Common myeloid progenitor, CD34-positive (primary cell): ENCODE measurements around the gene SH2B3.

Source experiments
- CTCF ChIA-PET: fragments of 350-600 bp; sonication (Branson Sonifier 250); formaldehyde crosslinking; loops from one replicate; lab custom pipeline; 2021; ENCODE audit warnings: antibody characterized with exemption; lab: Charles Lee
- POLR2A ChIA-PET: fragments of 350-600 bp; sonication (Branson Sonifier 250); formaldehyde crosslinking; loops from one replicate; lab custom pipeline; 2021; ENCODE audit warnings: antibody characterized with exemption; lab: Charles Lee
- DNase-seq, 3 donors: peaks; one replicate each; pipeline versions ENCODE4 v3.0.0 to v3.0.0-alpha.2; 2013
- H3K27ac ChIP-seq, 2 experiments: 1 replicate in 1 of 2; 2 replicates in 1 of 2; pipeline ENCODE4 v1.7.0; 2013; ENCODE audit warnings: inconsistent platforms in 2 of 2, low read length in 2 of 2, mild to moderate bottlenecking in 2 of 2, low read depth in 1 of 2, moderate library complexity in 1 of 2; ENCODE audit not compliant: severe bottlenecking in 2 of 2, insufficient read depth in 1 of 2, poor library complexity in 1 of 2
- H3K27me3 ChIP-seq, 5 experiments: replicated peaks in 2 of 5; 1 replicate in 3 of 5; 2 replicates in 2 of 5; pipeline versions ENCODE4 v1.6.1 to v1.7.0; 2013; ENCODE audit warnings: low read length in 4 of 5, mild to moderate bottlenecking in 2 of 5, moderate library complexity in 2 of 5, inconsistent platforms in 1 of 5; ENCODE audit not compliant: insufficient read depth in 5 of 5, control insufficient read depth in 4 of 5
- H3K36me3 ChIP-seq, 4 experiments: 1 replicate in 2 of 4; 2 replicates in 2 of 4; pipeline versions ENCODE4 v1.6.1 to v1.7.0; 2013; ENCODE audit warnings: low read length in 3 of 4, control low read depth in 1 of 4, mild to moderate bottlenecking in 1 of 4; ENCODE audit not compliant: control insufficient read depth in 4 of 4, insufficient read depth in 4 of 4
- H3K4me1 ChIP-seq, 4 experiments: 1 replicate in 3 of 4; 2 replicates in 1 of 4; pipeline versions ENCODE4 v1.6.1 to v1.7.1; 2013; ENCODE audit warnings: low read length in 3 of 4, mild to moderate bottlenecking in 3 of 4, control low read depth in 1 of 4, inconsistent platforms in 1 of 4, moderate library complexity in 1 of 4; ENCODE audit not compliant: control insufficient read depth in 4 of 4, insufficient read depth in 4 of 4; ENCODE audit errors: control extremely low read depth in 1 of 4
- H3K4me3 ChIP-seq, 7 experiments: 1 replicate in 4 of 7; 2 replicates in 3 of 7; pipeline versions ENCODE4 v1.5.1 to v1.7.0; 2013; ENCODE audit warnings: mild to moderate bottlenecking in 7 of 7, low read length in 6 of 7, moderate library complexity in 6 of 7, inconsistent platforms in 2 of 7, low read depth in 2 of 7, control low read depth in 1 of 7; ENCODE audit not compliant: insufficient read depth in 4 of 7, control insufficient read depth in 1 of 7; ENCODE audit errors: extremely low read depth in 1 of 7
- H3K9me3 ChIP-seq, 5 experiments: 1 replicate in 4 of 5; 2 replicates in 1 of 5; pipeline versions ENCODE4 v1.6.1 to v1.7.1; 2013; ENCODE audit warnings: low read length in 4 of 5, mild to moderate bottlenecking in 2 of 5, inconsistent platforms in 1 of 5, low read depth in 1 of 5, moderate library complexity in 1 of 5; ENCODE audit not compliant: control insufficient read depth in 4 of 5, insufficient read depth in 2 of 5; ENCODE audit errors: control extremely low read depth in 1 of 5
- WGBS: methylation state at CpG from one replicate; pipeline ENCODE4 v1.1.5; 2013; ENCODE audit not compliant: insufficient coverage; 5-methylcytosine and 5-hydroxymethylcytosine counted together

Gene SH2B3

DNA sequence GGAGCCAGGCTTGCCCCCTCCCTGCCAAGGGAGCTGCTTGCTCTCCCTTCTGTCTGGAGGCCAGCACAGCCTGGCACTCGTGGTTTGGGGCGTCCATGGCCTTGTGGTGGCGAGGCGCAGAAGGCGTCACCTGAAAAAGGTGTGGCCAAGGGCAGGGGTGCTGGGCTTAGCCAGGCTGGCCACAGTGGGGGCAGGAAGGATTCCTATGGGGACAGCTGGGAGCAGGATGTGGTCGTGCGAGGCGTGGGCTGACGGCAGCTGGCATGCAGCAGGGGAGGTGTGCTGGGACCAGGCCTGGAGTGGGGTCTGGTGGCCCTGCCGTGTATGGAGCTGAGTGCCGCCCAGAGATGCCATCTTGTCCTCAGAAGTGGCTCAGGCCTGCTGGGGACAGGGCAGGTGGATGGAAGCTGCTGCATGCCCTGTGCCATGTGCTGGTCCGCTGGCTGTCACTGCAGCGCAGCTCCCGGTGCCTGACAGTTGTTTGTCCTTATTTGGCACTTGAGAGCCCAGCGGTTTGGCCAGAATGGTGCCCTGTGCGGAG is 30.0 kb downstream of the SH2B3 start:
- CTCF ChIA-PET, result interaction anchor here (0.9 to 26.7 kb wide), 9 partner anchors 11 to 39 kb away, joined by 3 to 484 read pairs (median 10); partner anchors contain the start of gene SH2B3
- Histone ChIP-seq H3K4me1 (peaks cover 26 to 99% (median 97%) of the 10 kb centered on the region in 4 experiments), H3K9me3 (no peaks in the 10 kb centered on the region), H3K27me3 (no peaks in the 10 kb centered on the region), H3K36me3 (peaks cover 0 to 23% (median 1%) of the 10 kb centered on the region in 4 experiments), H3K27ac (peak overlapping the region in 1 of 2 experiments; percentile 3), H3K4me3 (peak overlapping the region in 2 of 7 experiments; percentile 31 to 40)
- POLR2A ChIA-PET, result interaction anchor here (0.8 to 2.2 kb wide), 7 partner anchors 9 to 33 kb away, joined by 3 to 14 read pairs (median 4); no protein-coding TSS in a partner anchor
- 43% methylated on average over 12 of the region's 16 CpGs for WGBS
- peak in 1 of 3 donors; percentile 55 for DNase-seq

DNA sequence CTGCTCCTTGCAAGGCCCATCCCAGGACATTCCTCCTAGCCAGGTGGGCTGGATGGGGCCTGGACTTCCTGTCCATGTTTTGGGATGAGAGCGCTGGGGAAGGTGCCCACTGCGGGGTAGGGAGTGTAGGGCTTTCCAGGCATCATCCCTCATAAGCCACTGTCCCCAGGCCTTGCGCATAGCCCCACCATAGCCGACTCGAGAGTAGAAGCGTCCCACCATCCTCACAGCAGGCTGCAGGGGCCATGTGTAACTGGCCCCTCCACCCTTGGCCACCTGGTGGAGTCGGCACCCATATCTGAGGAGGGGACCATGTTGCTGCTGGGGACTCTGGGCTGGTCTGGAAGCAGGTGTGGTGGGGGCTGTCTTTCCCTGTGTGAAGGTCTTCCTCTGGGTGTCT is 30.5 kb downstream of the SH2B3 start:
- 89% methylated on average over 7 of the region's 7 CpGs for WGBS
- peaks cover 24 to 99% (median 96%) of the 10 kb centered on the region in 4 experiments for H3K4me1 ChIP-seq
- H3K9me3 ChIP-seq, result no peaks in the 10 kb centered on the region
- no peak for DNase-seq
- ChIA-PET POLR2A (no interaction called here), CTCF (interaction anchor here (0.9 to 26.7 kb wide), 6 partner anchors 11 to 32 kb away, joined by 3 to 484 read pairs (median 12); partner anchors contain the start of gene SH2B3)
- H3K27me3 ChIP-seq, result no peaks in the 10 kb centered on the region
- H3K27ac ChIP-seq, result peak overlapping the region in 1 of 2 experiments; percentile 90
- H3K36me3 ChIP-seq, result peaks cover 0 to 27% (median 2%) of the 10 kb centered on the region in 4 experiments
- H3K4me3 ChIP-seq, result no peak overlapping the region

DNA sequence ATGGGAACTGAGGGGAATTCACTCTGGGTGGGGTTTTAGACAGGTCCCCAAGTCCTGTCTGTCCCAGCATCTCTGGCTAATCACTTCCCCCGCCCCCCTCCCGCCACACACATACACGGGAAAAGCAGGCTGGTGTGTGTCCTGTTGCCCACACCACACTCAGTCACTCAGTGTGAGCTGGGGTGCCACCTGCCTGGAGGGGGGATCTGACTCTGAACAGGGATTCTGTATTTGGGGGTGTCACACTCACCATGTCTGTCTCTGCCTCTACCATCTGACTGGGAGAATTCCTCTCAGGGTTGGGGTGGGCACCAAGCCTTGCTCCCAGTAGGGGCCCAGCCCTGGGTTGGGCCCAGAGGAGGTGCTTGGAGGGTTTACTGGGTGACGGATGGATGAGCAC is 31.1 kb downstream of the SH2B3 start:
- Histone ChIP-seq H3K27me3 (no peaks in the 10 kb centered on the region), H3K4me1 (peaks cover 19 to 99% (median 92%) of the 10 kb centered on the region in 4 experiments), H3K4me3 (peak overlapping the region in 1 of 7 experiments; percentile 12), H3K9me3 (no peaks in the 10 kb centered on the region), H3K36me3 (peaks cover 0 to 27% (median 2%) of the 10 kb centered on the region in 4 experiments), H3K27ac (peak overlapping the region in 1 of 2 experiments; percentile 90)
- ChIA-PET POLR2A (interaction anchor here (1.5 kb wide), 1 partner anchor 29 kb away, joined by 8 read pairs; no protein-coding TSS in a partner anchor), CTCF (interaction anchor here (21.2 to 26.7 kb wide), 3 partner anchors 6 to 34 kb away, joined by 484 to 820 read pairs (median 484); partner anchors contain the start of gene SH2B3)
- peak in 2 of 3 donors; percentile 43 to 52 for DNase-seq
- WGBS, result 88% methylated on average over 1 of the region's 4 CpGs

DNA sequence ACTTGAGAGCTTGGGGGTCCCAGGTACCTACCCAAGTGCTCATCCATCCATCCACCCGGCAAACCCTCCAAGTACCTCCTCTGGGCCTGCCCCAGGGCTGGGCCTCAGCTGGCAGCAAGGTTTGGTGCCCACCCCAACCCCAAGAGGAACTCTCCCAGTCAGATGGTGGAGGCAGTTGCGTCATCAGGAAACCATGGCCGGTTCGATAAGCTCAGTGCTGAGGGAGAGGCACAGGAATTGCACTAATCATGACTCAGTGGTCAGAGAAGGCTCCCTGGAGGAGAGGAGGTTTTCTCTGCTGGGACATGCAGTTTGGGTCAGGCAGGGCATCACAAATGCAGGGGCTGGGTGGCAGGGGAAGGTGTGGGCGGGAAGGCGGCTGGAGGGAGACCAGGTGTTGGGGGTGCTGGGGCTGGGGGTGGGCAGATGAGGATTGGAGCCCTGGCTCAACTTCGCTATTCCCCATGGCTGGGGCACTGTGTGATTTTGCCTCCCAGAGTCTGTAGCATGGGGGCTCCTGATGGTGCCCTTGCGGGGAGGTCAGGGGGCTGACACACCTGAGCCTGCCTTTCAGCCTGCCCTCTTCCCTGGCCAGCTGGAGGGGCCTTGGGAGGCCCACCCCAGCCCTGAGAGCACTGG is 32.2 kb downstream of the SH2B3 start:
- Histone ChIP-seq H3K27me3 (no peaks in the 10 kb centered on the region), H3K4me3 (peak overlapping the region in 3 of 7 experiments; percentile 27 to 55 (median 33)), H3K36me3 (peaks cover 0 to 31% (median 11%) of the 10 kb centered on the region in 4 experiments), H3K9me3 (no peaks in the 10 kb centered on the region), H3K4me1 (peaks cover 15 to 99% (median 91%) of the 10 kb centered on the region in 4 experiments), H3K27ac (peak overlapping the region; percentile 67 to 90)
- ChIA-PET POLR2A (interaction anchor here (0.6 to 2.0 kb wide), 14 partner anchors 8 to 41 kb away, joined by 3 to 12 read pairs (median 4); no protein-coding TSS in a partner anchor), CTCF (interaction anchor here (21.2 to 26.7 kb wide), 3 partner anchors 7 to 35 kb away, joined by 484 to 820 read pairs (median 484); partner anchors contain the start of gene SH2B3)
- WGBS, result 11% methylated on average over 8 of the region's 8 CpGs
- peak; percentile 94 to 96 (median 95) for DNase-seq

DNA sequence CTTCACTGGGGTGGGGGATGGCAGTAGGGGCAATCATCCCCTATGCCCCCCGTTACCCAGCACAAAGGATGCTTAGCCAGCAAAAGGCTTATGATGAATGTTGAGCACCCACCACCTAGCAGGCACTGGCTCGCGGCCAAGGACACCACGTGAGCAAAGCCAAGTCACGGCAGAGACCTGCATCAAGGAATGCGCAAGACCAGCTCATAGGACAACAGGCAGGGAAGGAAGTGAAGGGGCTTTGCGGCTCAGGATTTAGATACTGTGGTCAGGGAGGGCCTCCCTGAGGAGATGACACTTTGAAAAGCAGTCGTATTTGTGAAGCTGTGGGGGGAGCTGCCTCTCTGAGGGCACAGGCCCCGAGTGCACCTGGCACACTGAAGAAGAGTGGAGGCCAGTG is 32.8 kb downstream of the SH2B3 start:
- Histone ChIP-seq H3K4me1 (peaks cover 15 to 99% (median 91%) of the 10 kb centered on the region in 4 experiments), H3K9me3 (no peaks in the 10 kb centered on the region), H3K4me3 (peak overlapping the region in 4 of 7 experiments; percentile 22 to 55 (median 30)), H3K27ac (peak overlapping the region; percentile 67 to 90), H3K36me3 (peaks cover 0 to 36% (median 14%) of the 10 kb centered on the region in 4 experiments), H3K27me3 (no peaks in the 10 kb centered on the region)
- DNase-seq, result peak; percentile 92 to 97 (median 97)
- ChIA-PET CTCF (interaction anchor here (21.2 to 26.7 kb wide), 3 partner anchors 7 to 36 kb away, joined by 484 to 820 read pairs (median 484); partner anchors contain the start of gene SH2B3), POLR2A (interaction anchor here (0.6 to 2.0 kb wide), 11 partner anchors 9 to 41 kb away, joined by 3 to 12 read pairs (median 4); no protein-coding TSS in a partner anchor)
- WGBS, result 1% methylated on average over 9 of the region's 9 CpGs

DNA sequence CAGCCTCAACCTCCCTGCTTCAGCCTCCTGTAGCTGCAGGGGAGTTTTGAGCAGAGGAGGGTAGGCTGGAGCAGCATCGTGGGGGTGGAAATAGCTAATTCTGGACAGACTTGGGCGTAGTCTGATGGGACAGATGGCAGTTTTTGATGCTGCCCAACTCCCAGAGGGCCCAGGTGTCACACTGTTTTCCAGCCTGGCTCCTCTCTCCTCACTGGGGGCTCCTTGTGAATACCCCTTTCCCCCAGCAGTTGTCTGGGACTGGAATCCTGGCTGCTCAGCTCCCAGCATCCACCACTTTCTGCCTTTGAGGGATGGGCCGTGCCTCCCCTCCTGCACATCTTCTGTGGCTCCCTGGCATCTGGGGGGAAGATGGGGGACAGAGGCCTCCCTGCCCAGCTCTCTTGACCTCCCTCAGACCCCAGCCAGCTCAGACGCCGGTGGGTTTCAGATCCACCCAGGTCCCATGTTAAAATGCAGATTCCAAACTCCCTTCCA is 34.0 kb downstream of the SH2B3 start:
- Histone ChIP-seq H3K36me3 (peaks cover 0 to 43% (median 14%) of the 10 kb centered on the region in 4 experiments), H3K27me3 (no peaks in the 10 kb centered on the region), H3K4me1 (peaks cover 11 to 99% (median 88%) of the 10 kb centered on the region in 4 experiments), H3K9me3 (no peaks in the 10 kb centered on the region), H3K27ac (no peak overlapping the region), H3K4me3 (no peak overlapping the region)
- CTCF ChIA-PET, result interaction anchor here (21.2 to 26.7 kb wide), 3 partner anchors 8 to 37 kb away, joined by 484 to 820 read pairs (median 484); partner anchors contain the start of gene SH2B3
- DNase-seq, result no peak
- POLR2A ChIA-PET, result no interaction called here
- WGBS, result 83% methylated on average over 4 of the region's 5 CpGs
